GM12878 (cell line): ENCODE data around the gene CHL1. TPM values are rescaled to one million over a fixed set of nuclear protein-coding genes. Genes with fewer than 3 reads are reported as not detected.

Experiments used
- ATAC-seq: fragments of 200-7000 bp; cut with Tn5 transposase; 3 replicates; pipeline ENCODE4 v1.9.1; 2020; ENCODE audit warnings: mild to moderate bottlenecking, moderate library complexity
- BruUV-seq: library from RNA; stranded (reverse); fragments of 400-500 nt; replicated peaks from 2 replicates; lab custom pipeline; 2021; lab: Mats Ljungman, UMichigan
- CTCF ChIA-PET: fragments of 300-600 bp; sonication (Branson Sonifier 250); formaldehyde crosslinking; extraction: SDS; loops from one replicate; lab custom pipeline; 2021; ENCODE audit warnings: inconsistent platforms; lab: Yijun Ruan, JAX
- POLR2A ChIA-PET: fragments of 350-600 bp; formaldehyde crosslinking; extraction: SDS; loops from one replicate; lab custom pipeline; 2021; ENCODE audit warnings: inconsistent platforms; lab: Charles Lee
- RAD21 ChIA-PET: fragments of 300-600 bp; sonication (Branson Sonifier 250); formaldehyde crosslinking; loops from one replicate; lab custom pipeline; 2023; ENCODE audit warnings: antibody characterized with exemption; ENCODE audit not compliant: unreplicated experiment; lab: Charles Lee
- SMC1A ChIA-PET: fragments of 300-600 bp; sonication (Branson Sonifier 250); formaldehyde crosslinking; loops from one replicate; lab custom pipeline; 2023; ENCODE audit not compliant: unreplicated experiment, uncharacterized antibody; lab: Charles Lee
- DNase-seq: peaks from one replicate; pipeline ENCODE4 v3.0.0-alpha.2; 2011; ENCODE audit warnings: low read depth, low spot score
- FAIRE-seq: peaks from 3 replicates; lab custom pipeline; 2011; peaks lifted over from hg19 to GRCh38; lab: Jason Lieb, UNC
- H2AFZ ChIP-seq: 2 replicates; pipeline ENCODE4 v1.6.0; 2011; ENCODE audit warnings: low read depth, low read length, control low read depth; ENCODE audit not compliant: control insufficient read depth
- H3K27ac ChIP-seq: 2 replicates; pipeline ENCODE4 v1.5.1; 2011; ENCODE audit warnings: control low read depth; ENCODE audit not compliant: control insufficient read depth, insufficient read depth
- H3K27me3 ChIP-seq, 2 experiments: replicated peaks in 1 of 2; 2 replicates each; pipeline versions ENCODE4 v1.6.0 to v1.6.1; 2011; ENCODE audit warnings: low read length in 1 of 2; ENCODE audit not compliant: control insufficient read depth in 2 of 2, insufficient read depth in 2 of 2
- H3K36me3 ChIP-seq, 2 experiments: 2 replicates each; pipeline ENCODE4 v1.5.1; 2011; ENCODE audit warnings: low read length in 1 of 2; ENCODE audit not compliant: control insufficient read depth in 2 of 2, insufficient read depth in 2 of 2
- H3K4me1 ChIP-seq: 2 replicates; pipeline ENCODE4 v1.6.1; 2011; ENCODE audit warnings: mild to moderate bottlenecking, low read length, moderate library complexity, mixed read lengths; ENCODE audit not compliant: control insufficient read depth, insufficient read depth
- H3K4me2 ChIP-seq: 2 replicates; pipeline ENCODE4 v1.6.0; 2011; ENCODE audit warnings: control low read depth; ENCODE audit not compliant: control insufficient read depth, insufficient read depth
- H3K4me3 ChIP-seq: fragments of 200-600 bp; sonication (generic); 2 replicates; pipeline ENCODE4 v1.5.1; 2016
- H3K79me2 ChIP-seq: 2 replicates; pipeline ENCODE4 v1.6.0; 2011; ENCODE audit warnings: low read length; ENCODE audit not compliant: control insufficient read depth, insufficient read depth
- H3K9ac ChIP-seq: 2 replicates; pipeline ENCODE4 v1.8.0; 2011; ENCODE audit warnings: low read length, control low read depth, mixed read lengths; ENCODE audit not compliant: control insufficient read depth, insufficient read depth
- H3K9me3 ChIP-seq: replicated peaks from 3 replicates; pipeline ENCODE4 v1.5.1; 2011; ENCODE audit warnings: mild to moderate bottlenecking, low read length; ENCODE audit not compliant: control insufficient read depth, insufficient read depth
- H4K20me1 ChIP-seq: 2 replicates; pipeline ENCODE4 v1.6.0; 2011; ENCODE audit not compliant: control insufficient read depth, insufficient read depth
- ASH2L ChIP-seq: fragments of 300-600, 200-600 bp; sonication (generic); IDR thresholded peaks from 2 replicates; pipeline ENCODE4 v1.6.1; 2017; ENCODE audit warnings: low read depth, mild to moderate bottlenecking, borderline replicate concordance
- CEBPZ ChIP-seq: fragments of 150-350 bp; IDR thresholded peaks from 2 replicates; pipeline ENCODE4 v1.6.1; 2016; ENCODE audit warnings: low read depth, low read length
- ELK1 ChIP-seq: IDR thresholded peaks from 2 replicates; pipeline ENCODE4 v1.6.1; 2012; ENCODE audit warnings: low read depth, low read length, improper control_type of control experiment
- EZH2 ChIP-seq: IDR thresholded peaks from 2 replicates; pipeline ENCODE4 v1.6.1; 2012; ENCODE audit warnings: low read depth, mild to moderate bottlenecking, control low read depth, inconsistent platforms, low read length, borderline replicate concordance; ENCODE audit not compliant: control insufficient read depth
- FOXK2 ChIP-seq: fragments of 450-650 bp; IDR thresholded peaks from 2 replicates; pipeline ENCODE4 v1.6.1; 2017; ENCODE audit warnings: mild to moderate bottlenecking, moderate library complexity
- HDAC2 ChIP-seq: fragments of 200-600 bp; sonication (generic); IDR thresholded peaks from 2 replicates; pipeline ENCODE4 v1.6.1; 2017
- HSF1 ChIP-seq: fragments of 150-350 bp; IDR thresholded peaks from 2 replicates; pipeline ENCODE4 v1.6.1; 2014; ENCODE audit warnings: mild to moderate bottlenecking, low read depth, low read length
- JUNB ChIP-seq: IDR thresholded peaks from 2 replicates; pipeline ENCODE4 v1.6.1; 2016; ENCODE audit warnings: antibody characterized with exemption, mild to moderate bottlenecking
- MTA3 ChIP-seq: IDR thresholded peaks from 2 replicates; pipeline ENCODE4 v1.6.1; 2012; ENCODE audit warnings: low read length, inconsistent platforms, borderline replicate concordance
- MYB ChIP-seq: fragments of 150-350 bp; IDR thresholded peaks from 2 replicates; pipeline ENCODE4 v1.6.1; 2014; ENCODE audit warnings: mild to moderate bottlenecking, low read depth, low read length, borderline replicate concordance
- PKNOX1 ChIP-seq: fragments of 450-650 bp; IDR thresholded peaks from 2 replicates; pipeline ENCODE4 v1.6.1; 2016; ENCODE audit warnings: mild to moderate bottlenecking
- POU2F2 ChIP-seq: IDR thresholded peaks from 3 replicates; pipeline ENCODE4 v1.6.1; 2011; ENCODE audit warnings: low read depth, mild to moderate bottlenecking, low read length, borderline replicate concordance
- TAF1 ChIP-seq: IDR thresholded peaks from 2 replicates; pipeline ENCODE4 v1.6.1; 2011; ENCODE audit warnings: mild to moderate bottlenecking, low read depth, low read length, borderline replicate concordance
- YBX1 ChIP-seq: fragments of 450-650 bp; IDR thresholded peaks from 2 replicates; pipeline ENCODE4 v1.6.1; 2016; ENCODE audit warnings: antibody characterized with exemption
- ZNF207 ChIP-seq: fragments of 450-650 bp; IDR thresholded peaks from 2 replicates; pipeline ENCODE4 v1.6.1; 2014; ENCODE audit warnings: antibody characterized with exemption, mild to moderate bottlenecking, borderline replicate concordance
- WGBS: methylation state at CpG from one replicate; pipeline ENCODE4 v1.1.6; 2016; ENCODE audit warnings: low lambda C conversion rate; ENCODE audit not compliant: insufficient replicate concordance, insufficient coverage; ENCODE audit errors: missing lambda C conversion rate; 5-methylcytosine and 5-hydroxymethylcytosine counted together
- in situ Hi-C: fragments of 300-500 bp; cut with MboI; formaldehyde crosslinking; loops from 9 replicates; pipeline ENCODE4 v1.14.3; 2018; ENCODE audit warnings: mixed read lengths
- intact Hi-C: fragments of 100-400 bp; cut with micrococcal nuclease; formaldehyde crosslinking; loops from one replicate; pipeline ENCODE4 v1.14.2; 2022; ENCODE audit not compliant: unreplicated experiment
- polyA plus RNA-seq, 11 experiments: library from polyadenylated mRNA; depleted of rRNA in 4 of 11; unstranded in 6 of 11; stranded (reverse) in 5 of 11; fragments of >200 nt; fragmentation: Nextera tagmentation in 4 of 11; fragmentation: Illumina TruSeq in 1 of 11; extraction: Ambion mirVana in 4 of 11; extraction: Trizol in 1 of 11; gene quantifications; 1 replicate in 1 of 11; 2 replicates in 10 of 11; pipeline versions ENCODE4 v1.2.1 to v1.2.3, GENCODE V29; 2011 to 2016; ENCODE audit warnings: inconsistent platforms in 2 of 11, missing spikeins in 2 of 11, low read depth in 1 of 11
- total RNA-seq, 4 experiments: library from RNA; depleted of rRNA in 3 of 4; stranded (reverse); fragments of >200 nt in 3 of 4; fragmentation: Illumina TruSeq in 1 of 4; extraction: Trizol in 1 of 4; gene quantifications; 2 replicates each; pipeline versions ENCODE4 v1.2.1 to v1.2.3, GENCODE V29; 2013 to 2021

The CHL1 gene
- total and polyA plus RNA-seq, 10 of the 15 experiments (the other 5 are each of a cell fraction or from before 2014, with no cell fraction given): 0.71 to 30.4 (median 1.8) TPM

- DNase-seq (no peak), FAIRE-seq (no peak), ATAC-seq (no peak)
- no peaks in the 10 kb centered on the region for H3K9me3 ChIP-seq
- H4K20me1 ChIP-seq: no peaks in the 10 kb centered on the region
- intact Hi-C loops (no loop called here), in situ Hi-C loops (no loop called here)
- H3K79me2 ChIP-seq: no peaks in the 10 kb centered on the region
- SMC1A ChIA-PET: interaction anchor here (0.8 to 1.7 kb wide), 4 partner anchors 10 to 67 kb away, joined by 3 to 5 read pairs (median 3); no protein-coding TSS in a partner anchor
- no peaks in the 10 kb centered on the region for H3K27me3 ChIP-seq
- no TSS peak for BruUV-seq
- H3K27ac ChIP-seq: no peak overlapping the region
- WGBS: 29% methylated on average over 1 of the region's 1 CpG
- H3K36me3 ChIP-seq: no peaks in the 10 kb centered on the region
- TF ChIP-seq POU2F2: no peak
- TF ChIP-seq PKNOX1: no peak
- no peak for TF ChIP-seq MTA3
- no peak for TF ChIP-seq ZNF207
- no peak for TF ChIP-seq JUNB
- TF ChIP-seq YBX1: no peak
- TF ChIP-seq CEBPZ: no peak
- TF ChIP-seq EZH2: no peak
- no peak for TF ChIP-seq TAF1
- no peak for TF ChIP-seq HSF1
- TF ChIP-seq FOXK2: no peak
- no peak for TF ChIP-seq ASH2L
- no peak for TF ChIP-seq HDAC2
- TF ChIP-seq MYB: no peak
- TF ChIP-seq ELK1: no peak
- TF ChIP-seq, all 136 proteins: peak for 0
- Histone ChIP-seq H3K9ac (no peak overlapping the region), H2AFZ (no peak overlapping the region), H3K4me1 (no peaks in the 10 kb centered on the region), H3K4me2 (no peak overlapping the region), H3K4me3 (no peak overlapping the region)
- POLR2A ChIA-PET: no interaction called here
- CTCF ChIA-PET: interaction anchor here (1.7 kb wide), 1 partner anchor 8 kb away, joined by 6 read pairs; no protein-coding TSS in a partner anchor
- RAD21 ChIA-PET: interaction anchor here (0.9 to 1.0 kb wide), 2 partner anchors 8 to 56 kb away, joined by 5 to 6 read pairs; no protein-coding TSS in a partner anchor
Measured at GRCh38 chr3:346186-346585, 149.6 kb downstream of the CHL1 start.
